Endothelial cell of umbilical vein (primary cell): ENCODE data around the gene GLI3. TPM values are rescaled to one million over a fixed set of nuclear protein-coding genes. Genes with fewer than 3 reads are reported as not detected.

Source experiments
- BruUV-seq: library from RNA; stranded (reverse); fragments of 400-500 nt; replicated peaks from 2 replicates; lab custom pipeline; 2021; lab: Mats Ljungman, UMichigan
- CTCF ChIA-PET: fragments of 300-600, 350-600 bp; sonication (Branson Sonifier 250); formaldehyde crosslinking; loops from one replicate; lab custom pipeline; 2021; ENCODE audit warnings: antibody characterized with exemption, inconsistent platforms; lab: Charles Lee
- POLR2A ChIA-PET: fragments of 300-600, 350-600 bp; sonication (Branson Sonifier 250); formaldehyde crosslinking; loops from one replicate; lab custom pipeline; 2021; ENCODE audit warnings: antibody characterized with exemption, inconsistent platforms; lab: Charles Lee
- DNase-seq: peaks from one replicate; pipeline ENCODE4 v3.0.0-alpha.2; 2011; ENCODE audit warnings: low read depth, low spot score
- FAIRE-seq: peaks from 2 replicates; lab custom pipeline; 2011; peaks lifted over from hg19 to GRCh38; lab: Jason Lieb, UNC
- H2AFZ ChIP-seq: 2 replicates; pipeline ENCODE4 v1.6.0; 2012; ENCODE audit warnings: low read depth, low read length, control low read depth, inconsistent platforms
- H3K27ac ChIP-seq: 2 replicates; pipeline ENCODE4 v1.5.1; 2011; ENCODE audit warnings: low read depth, mild to moderate bottlenecking, control low read depth, low read length, moderate library complexity; ENCODE audit not compliant: insufficient read depth
- H3K27me3 ChIP-seq, 2 experiments: 2 replicates each; pipeline versions ENCODE4 v1.6.0 to v1.6.1; 2011; ENCODE audit warnings: low read length in 2 of 2, mixed read lengths in 1 of 2; ENCODE audit not compliant: control insufficient read depth in 2 of 2, insufficient read depth in 2 of 2
- H3K36me3 ChIP-seq, 2 experiments: 2 replicates in 1 of 2; 3 replicates in 1 of 2; pipeline ENCODE4 v1.5.1; 2011; ENCODE audit warnings: low read length in 2 of 2, mild to moderate bottlenecking in 1 of 2, moderate library complexity in 1 of 2; ENCODE audit not compliant: control insufficient read depth in 2 of 2, insufficient read depth in 2 of 2; ENCODE audit errors: extremely low read depth in 1 of 2
- H3K4me1 ChIP-seq: 3 replicates; pipeline ENCODE4 v1.5.1; 2011; ENCODE audit warnings: mild to moderate bottlenecking, low read length; ENCODE audit not compliant: control insufficient read depth, insufficient read depth; ENCODE audit errors: extremely low read depth
- H3K4me2 ChIP-seq: 2 replicates; pipeline ENCODE4 v1.6.1; 2011; ENCODE audit warnings: low read length, control low read depth, mixed read lengths; ENCODE audit not compliant: insufficient read depth
- H3K4me3 ChIP-seq, 3 experiments: fragments of 200-600 bp in 1 of 3; sonication (generic), shearing (Covaris generic) in 1 of 3; replicated peaks in 1 of 3; 2 replicates each; pipeline ENCODE4 v1.5.1; 2011 to 2016; ENCODE audit warnings: control low read depth in 3 of 3, low read length in 3 of 3, mild to moderate bottlenecking in 2 of 3, inconsistent platforms in 1 of 3, low read depth in 1 of 3, moderate library complexity in 1 of 3; ENCODE audit not compliant: insufficient read depth in 1 of 3
- H3K79me2 ChIP-seq: 2 replicates; pipeline ENCODE4 v1.6.0; 2012; ENCODE audit warnings: low read length, inconsistent platforms; ENCODE audit not compliant: control insufficient read depth, insufficient read depth
- H3K9ac ChIP-seq: replicated peaks from 2 replicates; pipeline ENCODE3; 2011; ENCODE audit warnings: low read length, control low read depth; ENCODE audit not compliant: insufficient read depth; ENCODE audit errors: extremely low read depth
- H3K9me1 ChIP-seq: replicated peaks from 3 replicates; pipeline ENCODE4 v1.6.0; 2011; ENCODE audit warnings: mild to moderate bottlenecking, low read length; ENCODE audit not compliant: control insufficient read depth, insufficient read depth; ENCODE audit errors: extremely low read depth
- H3K9me3 ChIP-seq: replicated peaks from 2 replicates; pipeline ENCODE4 v1.5.1; 2012; ENCODE audit warnings: low read length, inconsistent platforms; ENCODE audit not compliant: control insufficient read depth, insufficient read depth
- H4K20me1 ChIP-seq: replicated peaks from 2 replicates; pipeline ENCODE3; 2011; ENCODE audit warnings: mild to moderate bottlenecking, low read length; ENCODE audit not compliant: control insufficient read depth, insufficient read depth; ENCODE audit errors: extremely low read depth
- CTCF ChIP-seq, 2 donors: IDR thresholded peaks; 1 replicate in 1 of 2; 2 replicates in 1 of 2; pipeline ENCODE4 v1.5.1; 2011; ENCODE audit warnings: low read length in 2 of 2, mild to moderate bottlenecking in 2 of 2, moderate library complexity in 2 of 2, control low read depth in 1 of 2, inconsistent platforms in 1 of 2, low read depth in 1 of 2; ENCODE audit not compliant: insufficient read depth in 1 of 2; ENCODE audit errors: extremely low read depth in 1 of 2
- EZH2 ChIP-seq: IDR thresholded peaks from 2 replicates; pipeline ENCODE4 v1.6.1; 2012; ENCODE audit warnings: borderline replicate concordance, low read depth, mild to moderate bottlenecking, moderate library complexity, low read length, inconsistent platforms; ENCODE audit not compliant: severe bottlenecking
- FOS ChIP-seq: IDR thresholded peaks from 2 replicates; pipeline ENCODE4 v1.6.1; 2011; ENCODE audit warnings: mild to moderate bottlenecking, low read length, moderate library complexity, borderline replicate concordance; ENCODE audit not compliant: insufficient read depth
- GATA2 ChIP-seq: IDR thresholded peaks from 2 replicates; pipeline ENCODE4 v1.7.0; 2011; ENCODE audit warnings: low read depth, mild to moderate bottlenecking, moderate library complexity, mixed read lengths, low read length; ENCODE audit not compliant: insufficient read length, insufficient read depth
- JUN ChIP-seq: IDR thresholded peaks from 2 replicates; pipeline ENCODE4 v1.6.1; 2011; ENCODE audit warnings: borderline replicate concordance, low read depth; ENCODE audit not compliant: insufficient read length, insufficient read depth
- MAX ChIP-seq: IDR thresholded peaks from 2 replicates; pipeline ENCODE4 v1.6.1; 2011; ENCODE audit not compliant: insufficient read depth, insufficient read length
- MYC ChIP-seq: IDR thresholded peaks from one replicate; pipeline ENCODE4 v1.6.1; 2011; ENCODE audit warnings: mild to moderate bottlenecking, low read depth, low read length
- POLR2A ChIP-seq: IDR thresholded peaks from 2 replicates; pipeline ENCODE4 v1.6.1; 2012; ENCODE audit warnings: low read depth, mild to moderate bottlenecking, control low read depth, low read length
- POLR2AphosphoS5 ChIP-seq: IDR thresholded peaks from 2 replicates; pipeline ENCODE4 v1.6.1; 2012; ENCODE audit warnings: low read depth, mild to moderate bottlenecking, control low read depth, low read length, moderate library complexity; ENCODE audit not compliant: insufficient read depth
- dilution Hi-C: fragments of 300-500 bp; cut with MboI; formaldehyde crosslinking; loops from one replicate; pipeline ENCODE4 v1.15.0; 2019; ENCODE audit warnings: low sequenced_read_pairs; ENCODE audit not compliant: extremely low pct_ligation_motif_present
- intact Hi-C: fragments of 100-400 bp; cut with micrococcal nuclease; formaldehyde crosslinking; loops from one replicate; pipeline ENCODE4 v1.10.0; 2022
- polyA plus RNA-seq, 4 experiments: library from polyadenylated mRNA; depleted of rRNA in 3 of 4; stranded (reverse) in 3 of 4; unstranded in 1 of 4; fragments of >200 nt; gene quantifications; 2 replicates each; pipeline versions ENCODE4 v1.2.1 to v1.2.3, GENCODE V29; 2011 to 2012; ENCODE audit warnings: missing spikeins in 1 of 4
- total RNA-seq: library from RNA; stranded (reverse); gene quantifications from 2 replicates; pipeline ENCODE4 v1.2.3, GENCODE V29; 2021

GLI3 gene
- total and polyA plus RNA-seq, 2 donors (not counting 3 experiments of a cell fraction or from before 2014, with no cell fraction given): 6.0 to 24.9 TPM

GRCh38 chr7:42090056-42090455 lies 147.0 kb downstream of the GLI3 start:
- H2AFZ ChIP-seq: no peak overlapping the region
- FAIRE-seq (no peak), DNase-seq (no peak)
- no peaks in the 10 kb centered on the region for H3K4me1 ChIP-seq
- intact Hi-C loops (no loop called here), dilution Hi-C loops (no loop called here)
- H3K27ac ChIP-seq: no peak overlapping the region
- H3K4me3 ChIP-seq: no peak overlapping the region
- H3K9ac ChIP-seq: no peak overlapping the region
- H4K20me1 ChIP-seq: no peaks in the 10 kb centered on the region
- BruUV-seq: no TSS peak
- ChIA-PET CTCF (interaction anchor here (0.5 to 0.9 kb wide), 2 partner anchors 12 to 102 kb away, joined by 3 read pairs; no protein-coding TSS in a partner anchor), POLR2A (no interaction called here)
- H3K27me3 ChIP-seq: no peaks in the 10 kb centered on the region
- H3K36me3 ChIP-seq: peaks cover 0 to 2% of the 10 kb centered on the region in 2 experiments
- H3K79me2 ChIP-seq: no peaks in the 10 kb centered on the region
- H3K9me3 ChIP-seq: no peaks in the 10 kb centered on the region
- no peak for TF ChIP-seq GATA2
- no peak for TF ChIP-seq POLR2AphosphoS5
- no peak for TF ChIP-seq EZH2
- TF ChIP-seq MAX: no peak
- H3K9me1 ChIP-seq: no peaks in the 10 kb centered on the region
- H3K4me2 ChIP-seq: no peak overlapping the region

GRCh38 chr7:42087616-42088015 lies 149.4 kb downstream of the GLI3 start:
- Histone ChIP-seq H3K27me3 (no peaks in the 10 kb centered on the region), H3K36me3 (no peaks in the 10 kb centered on the region), H3K4me3 (no peak overlapping the region), H3K79me2 (no peaks in the 10 kb centered on the region), H4K20me1 (no peaks in the 10 kb centered on the region), H2AFZ (no peak overlapping the region), H3K4me2 (no peak overlapping the region), H3K4me1 (no peaks in the 10 kb centered on the region), H3K27ac (no peak overlapping the region), H3K9ac (no peak overlapping the region), H3K9me1 (no peaks in the 10 kb centered on the region), H3K9me3 (no peaks in the 10 kb centered on the region)
- no peak for DNase-seq
- ChIA-PET POLR2A (no interaction called here), CTCF (no interaction called here)
- TF ChIP-seq POLR2A: no peak
- no peak for TF ChIP-seq GATA2
- TF ChIP-seq MYC: no peak
- no peak for TF ChIP-seq JUN
- TF ChIP-seq FOS: no peak
- no peak for TF ChIP-seq POLR2AphosphoS5
- TF ChIP-seq CTCF (IDR thresholded peaks at IDR 0.05; ENCODE audit: extremely low read depth in 1 of 2, insufficient read depth in 1 of 2, low read depth in 1 of 2, low read length in 2 of 2): no peak
- no peak for TF ChIP-seq MAX
- no peak for TF ChIP-seq EZH2
- BruUV-seq: no TSS peak
- dilution Hi-C loops (no loop called here), intact Hi-C loops (no loop called here)
- no peak for FAIRE-seq
